Stimulated activated CD4-positive, alpha-beta T cell treated with anti-CD3 and anti-CD28 coated beads, Interleukin-4, amount 100 ng/mL, for 4 hours (primary cell): ENCODE data around the gene DHX9.
"Not testable (repeated sequence)": the region's sequence is repeated elsewhere in the genome, so short reads cannot be mapped to it uniquely, and the experiment has no call there.

Source experiments
- DNase-seq, 2 experiments: peaks; one replicate each; pipeline ENCODE4 v3.0.0-alpha.2; 2020

DHX9 gene

GRCh38 chr1:182890927-182891610, 51.9 kb downstream of the DHX9 start:
- DNase-seq = no peak

GRCh38 chr1:182897696-182898095, 58.5 kb downstream of the DHX9 start:
- no peak for DNase-seq

- not testable (repeated sequence) for DNase-seq
These were observed 62.8 kb downstream of the DHX9 start for GRCh38 chr1:182901946-182902345.

- DNase-seq = no peak
These were observed 66.2 kb downstream of the DHX9 start for GRCh38 chr1:182905321-182905720.

GRCh38 chr1:182909578-182909977, 70.4 kb downstream of the DHX9 start:
- no peak for DNase-seq

- no peak for DNase-seq
These were observed 71.0 kb downstream of the DHX9 start for GRCh38 chr1:182910143-182910542.

GRCh38 chr1:182913401-182913800, 74.3 kb downstream of the DHX9 start:
- DNase-seq = no peak

GRCh38 chr1:182917378-182917777, 78.2 kb downstream of the DHX9 start:
- no peak for DNase-seq

GRCh38 chr1:182925661-182926060, 86.5 kb downstream of the DHX9 start:
- no peak for DNase-seq

- DNase-seq = no peak
These were observed 88.7 kb downstream of the DHX9 start for GRCh38 chr1:182927693-182928433.

- no peak for DNase-seq
These were observed 91.8 kb downstream of the DHX9 start for GRCh38 chr1:182930985-182931384.

- no peak for DNase-seq
These were observed 96.6 kb downstream of the DHX9 start for GRCh38 chr1:182935716-182936115.
